ENCODE results near the gene RAB1A. TPM values are rescaled to one million over a fixed set of nuclear protein-coding genes. Genes with fewer than 3 reads are reported as not detected.

Gene RAB1A
- total RNA-seq, 2 experiments from 2014 or later = 60.8 to 61.3 TPM

DNA sequence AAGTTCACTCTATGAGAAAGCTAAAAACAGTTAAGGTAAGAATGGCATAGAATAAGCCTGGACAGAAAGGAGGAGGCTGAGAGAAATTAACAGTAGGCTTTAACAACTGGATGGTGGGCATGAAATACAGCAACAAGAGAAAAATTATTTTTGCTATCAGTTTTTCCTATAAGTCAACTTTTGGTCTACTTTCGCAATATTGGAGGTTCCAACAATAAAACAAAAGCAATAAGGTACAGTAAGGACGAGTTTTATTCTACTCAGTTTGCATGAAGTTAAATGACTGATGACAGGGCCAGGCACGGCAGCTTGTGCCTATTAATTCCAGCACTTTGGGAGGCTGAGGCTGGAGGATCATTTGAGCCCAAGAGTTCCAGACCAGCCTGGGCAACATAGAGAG, 17.3 kb downstream of the RAB1A start:
- Mint-ChIP-seq H3K4me3 (no peak overlapping the region), H3K4me1 (ENCODE audit: low read depth) (peaks cover 45% of the 10 kb centered on the region)
- CTCF ChIA-PET = interaction anchor here (0.5 kb wide), 1 partner anchor 492 kb away, joined by 5 read pairs; no protein-coding TSS in a partner anchor

DNA sequence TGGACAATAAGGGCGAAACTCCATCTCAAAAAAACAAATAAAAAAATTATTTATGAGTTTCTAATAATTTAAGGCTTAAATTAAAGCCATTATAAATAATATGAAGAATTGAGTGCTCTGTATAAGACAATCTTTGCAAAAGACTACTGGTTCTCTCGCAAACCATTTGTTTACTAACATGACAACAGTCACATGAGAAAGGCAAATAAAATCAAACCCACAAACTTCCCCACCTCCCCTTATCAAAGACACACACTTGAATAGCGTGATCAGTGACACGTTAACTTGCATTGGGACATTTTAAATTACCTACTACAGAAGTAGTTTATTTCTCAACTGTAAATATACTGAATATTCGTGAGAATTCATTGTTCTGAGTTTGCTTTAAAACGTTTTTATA, 21.1 kb downstream of the RAB1A start:
- no peak for DNase-seq
- Mint-ChIP-seq H3K27ac (no peak overlapping the region), H3K27me3 (ENCODE audit: low read depth) (no peaks in the 10 kb centered on the region), H3K4me3 (no peak overlapping the region), H3K36me3 (ENCODE audit: low read depth) (peaks cover 17% of the 10 kb centered on the region), H3K9me3 (no peaks in the 10 kb centered on the region), H3K4me1 (ENCODE audit: low read depth) (peaks cover 39% of the 10 kb centered on the region)
- intact Hi-C loops (cut with micrococcal nuclease) = no loop called here
- CTCF ChIA-PET = no interaction called here

More for the DNA sequence above, 17.3 kb downstream of the RAB1A start:
- no peak for DNase-seq
- intact Hi-C loops (cut with micrococcal nuclease) = loop anchor here (2.0 kb wide), 1 partner anchor 16 kb away; no protein-coding TSS in a partner anchor
- peaks cover 10% of the 10 kb centered on the region for H3K36me3 Mint-ChIP-seq (ENCODE audit: low read depth)
- no peaks in the 10 kb centered on the region for H3K9me3 Mint-ChIP-seq
- no peaks in the 10 kb centered on the region for H3K27me3 Mint-ChIP-seq (ENCODE audit: low read depth)
- no peak overlapping the region for H3K27ac Mint-ChIP-seq

DNA sequence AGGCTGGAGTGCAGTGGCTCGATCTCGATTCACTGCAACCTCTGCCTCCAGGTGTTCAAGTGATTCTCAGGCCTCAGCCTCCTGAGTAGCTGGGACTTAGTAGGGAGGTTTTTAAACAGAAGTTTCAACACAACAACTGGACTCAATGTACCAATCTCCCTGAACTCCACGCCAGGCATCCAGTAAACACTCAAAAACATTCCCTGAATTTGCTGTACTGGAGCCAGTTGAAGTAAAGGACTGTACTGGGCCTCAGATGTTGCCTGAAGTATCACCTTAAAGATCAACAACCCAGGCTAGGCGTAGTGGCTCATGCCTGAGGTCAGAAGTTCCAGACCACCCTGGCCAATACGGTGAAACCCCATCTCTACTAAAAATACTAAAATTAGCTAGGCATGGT, 22.4 kb downstream of the RAB1A start:
- CTCF ChIA-PET = interaction anchor here (0.7 kb wide), 1 partner anchor 616 kb away, joined by 4 read pairs; no protein-coding TSS in a partner anchor
- Mint-ChIP-seq H3K36me3 (ENCODE audit: low read depth) (peaks cover 17% of the 10 kb centered on the region), H3K9me3 (no peaks in the 10 kb centered on the region), H3K27ac (no peak overlapping the region), H3K4me3 (no peak overlapping the region), H3K4me1 (ENCODE audit: low read depth) (peaks cover 30% of the 10 kb centered on the region), H3K27me3 (ENCODE audit: low read depth) (no peaks in the 10 kb centered on the region)
- DNase-seq = no peak
- intact Hi-C loops (cut with micrococcal nuclease) = no loop called here

DNA sequence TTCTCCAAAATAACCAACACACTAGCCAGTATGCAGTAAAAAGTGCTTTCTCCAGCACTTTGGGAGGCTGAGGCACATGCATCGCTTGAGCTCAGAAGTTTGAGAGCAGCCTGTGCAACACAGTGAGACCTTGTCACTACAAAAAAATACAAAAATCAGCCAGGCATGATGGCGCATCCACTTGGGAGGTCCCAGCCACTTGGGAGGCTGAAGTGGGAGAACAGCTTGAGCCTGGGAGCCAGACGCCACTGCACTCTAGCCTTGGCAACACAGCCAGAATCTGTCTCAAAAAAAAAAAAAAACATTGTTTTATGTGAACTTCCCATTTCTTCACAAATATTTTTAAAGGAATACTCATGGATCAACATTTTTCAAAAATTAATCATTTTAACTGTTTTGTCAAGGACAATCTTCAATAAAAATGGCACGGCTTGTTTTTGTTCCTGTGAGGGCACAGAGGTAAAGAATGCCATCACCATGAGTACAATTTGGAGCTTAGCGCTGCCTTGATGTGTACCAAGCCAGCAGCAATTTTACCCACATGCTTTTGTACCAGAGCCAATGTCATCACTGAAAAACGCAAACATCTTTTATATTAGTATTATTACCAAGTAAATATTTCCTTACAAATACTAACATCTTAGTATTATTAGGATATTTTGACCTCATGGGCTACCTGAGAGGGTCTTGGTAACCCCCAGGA, 26.7 kb downstream of the RAB1A start:
- intact Hi-C loops (cut with micrococcal nuclease) = no loop called here
- CTCF ChIA-PET = no interaction called here
- no peaks in the 10 kb centered on the region for H3K27me3 Mint-ChIP-seq (ENCODE audit: low read depth)
- H3K4me3 Mint-ChIP-seq = no peak overlapping the region
- H3K4me1 Mint-ChIP-seq (ENCODE audit: low read depth) = peaks cover 24% of the 10 kb centered on the region
- peaks cover 18% of the 10 kb centered on the region for H3K36me3 Mint-ChIP-seq (ENCODE audit: low read depth)
- no peak overlapping the region for H3K27ac Mint-ChIP-seq
- no peaks in the 10 kb centered on the region for H3K9me3 Mint-ChIP-seq
- no peak for DNase-seq

DNA sequence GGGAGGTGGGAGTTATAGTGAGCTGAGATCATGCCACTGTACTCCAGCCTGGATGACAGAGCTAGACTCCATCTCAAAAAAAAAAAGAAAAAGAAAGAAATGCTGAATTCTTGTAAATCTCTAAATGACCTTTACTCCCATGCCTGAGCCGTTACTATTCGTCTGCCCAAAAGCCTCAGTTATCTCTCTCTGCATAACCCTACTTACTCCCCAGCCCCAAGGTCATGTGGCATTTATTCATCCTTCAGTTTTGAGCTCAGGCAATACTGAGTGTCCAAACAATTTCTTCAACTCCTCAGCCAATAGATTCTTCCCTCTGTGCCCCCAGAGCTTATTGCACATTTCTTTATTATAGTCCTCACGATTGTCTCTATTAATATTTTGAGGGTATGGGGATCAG, 28.8 kb downstream of the RAB1A start:
- Mint-ChIP-seq H3K27me3 (ENCODE audit: low read depth) (no peaks in the 10 kb centered on the region), H3K36me3 (ENCODE audit: low read depth) (peaks cover 23% of the 10 kb centered on the region), H3K4me3 (no peak overlapping the region), H3K4me1 (ENCODE audit: low read depth) (peaks cover 13% of the 10 kb centered on the region), H3K9me3 (no peaks in the 10 kb centered on the region), H3K27ac (no peak overlapping the region)
- no peak for DNase-seq
- intact Hi-C loops (cut with micrococcal nuclease) = no loop called here
- CTCF ChIA-PET = interaction anchor here (0.6 kb wide), 1 partner anchor 48 kb away, joined by 3 read pairs; no protein-coding TSS in a partner anchor

DNA sequence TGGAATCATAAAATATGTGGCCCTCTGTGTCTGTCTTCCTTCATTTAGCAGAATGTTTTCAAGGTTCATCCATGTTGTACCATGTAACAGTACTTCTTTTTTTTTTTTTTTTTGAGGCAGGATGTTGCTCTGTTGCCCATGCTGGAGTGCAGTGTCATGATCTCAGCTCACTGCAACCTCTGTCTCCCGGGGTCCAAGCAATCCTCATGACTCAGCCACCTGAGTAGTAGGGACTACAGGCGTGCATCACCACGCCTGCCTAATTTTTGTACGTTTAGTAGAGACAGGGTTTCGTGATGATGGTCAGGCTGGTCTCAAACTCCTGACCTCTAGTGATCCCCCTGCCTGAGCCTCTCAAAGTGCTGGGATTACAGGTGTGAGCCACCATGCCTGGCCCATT, 31.2 kb downstream of the RAB1A start:
- peaks cover 22% of the 10 kb centered on the region for H3K36me3 Mint-ChIP-seq (ENCODE audit: low read depth)
- H3K4me1 Mint-ChIP-seq (ENCODE audit: low read depth) = peaks cover 8% of the 10 kb centered on the region
- intact Hi-C loops (cut with micrococcal nuclease) = no loop called here
- CTCF ChIA-PET = interaction anchor here (0.7 to 1.7 kb wide), 2 partner anchors 70 to 454 kb away, joined by 3 read pairs; no protein-coding TSS in a partner anchor
- H3K9me3 Mint-ChIP-seq = no peaks in the 10 kb centered on the region
- no peak for DNase-seq
- no peak overlapping the region for H3K4me3 Mint-ChIP-seq
- H3K27me3 Mint-ChIP-seq (ENCODE audit: low read depth) = no peaks in the 10 kb centered on the region
- peak overlapping the region; percentile 41 for H3K27ac Mint-ChIP-seq

DNA sequence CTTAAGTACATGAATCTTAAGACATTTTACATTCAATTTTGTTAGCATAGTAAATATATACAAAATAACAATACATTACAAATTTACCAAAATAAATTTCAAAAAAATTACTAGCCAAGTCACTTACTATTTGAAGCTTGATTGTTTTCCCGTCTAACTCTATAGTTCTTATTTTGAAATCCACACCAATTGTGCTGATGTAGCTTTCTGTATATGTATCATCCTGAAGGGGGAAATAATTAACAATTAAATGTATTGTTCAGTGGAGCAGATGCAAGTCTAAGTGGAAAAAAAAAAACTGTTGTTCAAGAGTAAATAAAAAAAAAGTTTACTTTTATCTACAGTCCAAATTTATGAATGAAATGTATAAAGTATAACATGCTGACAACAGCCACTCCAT, 32.1 kb downstream of the RAB1A start:
- Mint-ChIP-seq H3K9me3 (no peaks in the 10 kb centered on the region), H3K27ac (no peak overlapping the region), H3K4me1 (ENCODE audit: low read depth) (peaks cover 13% of the 10 kb centered on the region), H3K27me3 (ENCODE audit: low read depth) (no peaks in the 10 kb centered on the region), H3K4me3 (no peak overlapping the region), H3K36me3 (ENCODE audit: low read depth) (peaks cover 27% of the 10 kb centered on the region)
- no peak for DNase-seq
- intact Hi-C loops (cut with micrococcal nuclease) = no loop called here
- CTCF ChIA-PET = interaction anchor here (0.6 kb wide), 1 partner anchor 9 kb away, joined by 3 read pairs; no protein-coding TSS in a partner anchor

DNA sequence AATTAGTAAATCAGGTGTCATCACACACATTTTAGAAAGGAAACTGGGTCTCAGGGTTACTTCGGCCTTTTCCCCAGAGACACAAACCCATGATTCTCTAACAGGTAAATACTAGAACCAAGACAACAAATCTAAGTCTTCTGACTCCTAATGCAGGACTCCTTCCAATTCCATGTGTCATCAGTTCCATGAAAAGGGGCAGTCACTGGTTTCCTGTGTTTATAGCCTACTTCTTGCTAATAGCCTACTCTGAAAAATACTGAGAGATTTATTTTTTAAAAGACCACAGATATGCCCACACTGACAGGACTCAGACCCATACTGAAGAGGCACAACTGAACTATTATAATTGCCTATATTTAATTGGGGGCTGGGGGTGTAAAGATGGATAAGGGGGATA, 33.0 kb downstream of the RAB1A start:
- Mint-ChIP-seq H3K4me3 (no peak overlapping the region), H3K36me3 (ENCODE audit: low read depth) (peaks cover 30% of the 10 kb centered on the region), H3K4me1 (ENCODE audit: low read depth) (peaks cover 14% of the 10 kb centered on the region), H3K9me3 (no peaks in the 10 kb centered on the region), H3K27me3 (ENCODE audit: low read depth) (no peaks in the 10 kb centered on the region), H3K27ac (no peak overlapping the region)
- CTCF ChIA-PET = interaction anchor here (0.6 kb wide), 1 partner anchor 8 kb away, joined by 3 read pairs; no protein-coding TSS in a partner anchor
- intact Hi-C loops (cut with micrococcal nuclease) = no loop called here
- DNase-seq = no peak

DNA sequence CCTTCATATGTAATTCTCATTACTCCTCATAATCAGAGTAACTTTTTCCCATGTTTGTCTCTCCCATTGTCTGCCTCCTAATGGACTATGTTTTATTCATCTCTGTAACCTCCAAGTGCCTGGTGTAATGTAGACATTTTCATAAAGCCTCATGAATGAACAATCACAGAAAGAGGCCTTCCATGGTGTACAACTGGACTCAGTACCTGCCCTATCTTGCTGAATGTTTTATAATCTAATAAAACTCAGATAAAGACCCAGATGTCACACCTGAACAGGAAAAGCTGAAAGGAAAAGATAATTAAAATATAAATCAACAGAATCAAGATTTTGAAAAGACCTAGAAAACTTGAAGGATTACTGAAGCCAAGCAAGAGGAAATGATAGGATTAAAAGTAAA, 36.7 kb downstream of the RAB1A start:
- no peak for DNase-seq
- intact Hi-C loops (cut with micrococcal nuclease) = no loop called here
- CTCF ChIA-PET = interaction anchor here (0.7 kb wide), 1 partner anchor 169 kb away, joined by 6 read pairs; no protein-coding TSS in a partner anchor
- H3K4me3 Mint-ChIP-seq = no peak overlapping the region
- no peaks in the 10 kb centered on the region for H3K27me3 Mint-ChIP-seq (ENCODE audit: low read depth)
- H3K4me1 Mint-ChIP-seq (ENCODE audit: low read depth) = peaks cover 7% of the 10 kb centered on the region
- H3K27ac Mint-ChIP-seq = peak overlapping the region; percentile 57
- H3K36me3 Mint-ChIP-seq (ENCODE audit: low read depth) = peaks cover 26% of the 10 kb centered on the region
- H3K9me3 Mint-ChIP-seq = no peaks in the 10 kb centered on the region

DNA sequence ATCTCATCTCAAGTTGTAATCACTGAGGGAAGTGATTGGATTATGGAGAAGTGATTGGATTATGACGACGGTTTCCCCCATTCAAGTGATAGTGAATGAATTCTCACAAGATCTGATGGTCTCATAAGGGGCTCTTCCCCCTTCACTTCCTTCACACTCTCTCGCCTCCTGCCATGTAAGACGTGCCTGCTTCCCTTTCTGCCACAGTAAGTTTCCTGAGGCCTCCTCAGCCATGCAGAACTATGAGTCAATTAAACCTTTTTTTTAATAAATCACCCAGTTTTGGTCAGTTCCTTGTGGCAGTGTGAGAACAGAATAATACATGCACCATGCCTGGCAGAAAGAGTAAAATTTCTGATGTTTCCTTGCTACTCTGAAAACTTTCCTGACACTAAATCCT, 37.1 kb downstream of the RAB1A start:
- H3K36me3 Mint-ChIP-seq (ENCODE audit: low read depth) = peaks cover 27% of the 10 kb centered on the region
- no peaks in the 10 kb centered on the region for H3K27me3 Mint-ChIP-seq (ENCODE audit: low read depth)
- CTCF ChIA-PET = interaction anchor here (0.6 to 1.1 kb wide), 3 partner anchors 10 to 1031 kb away, joined by 3 to 15 read pairs (median 4); no protein-coding TSS in a partner anchor
- peak overlapping the region; percentile 57 for H3K27ac Mint-ChIP-seq
- H3K4me3 Mint-ChIP-seq = no peak overlapping the region
- H3K4me1 Mint-ChIP-seq (ENCODE audit: low read depth) = peaks cover 7% of the 10 kb centered on the region
- H3K9me3 Mint-ChIP-seq = no peaks in the 10 kb centered on the region
- DNase-seq = no peak
- intact Hi-C loops (cut with micrococcal nuclease) = no loop called here

DNA sequence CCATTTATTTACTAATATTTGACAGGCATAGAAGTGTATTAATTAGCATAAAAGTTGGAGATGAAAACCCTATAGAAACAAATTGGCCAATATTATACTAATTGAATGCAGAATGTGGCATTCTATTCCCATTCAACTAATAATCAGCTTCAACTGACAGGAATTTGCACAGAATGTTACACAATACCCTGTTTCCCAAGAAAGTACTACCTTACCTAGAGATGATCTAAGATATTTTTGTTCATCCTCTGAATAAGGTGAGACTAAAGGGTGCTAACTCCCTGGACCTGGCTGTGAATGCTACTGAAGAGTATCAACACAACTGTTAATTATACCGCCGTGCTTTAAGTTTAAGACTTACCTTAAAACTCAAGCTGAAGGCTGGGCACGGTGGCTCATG, 44.8 kb downstream of the RAB1A start:
- intact Hi-C loops (cut with micrococcal nuclease) = no loop called here
- Mint-ChIP-seq H3K27ac (no peak overlapping the region), H3K36me3 (ENCODE audit: low read depth) (peaks cover 24% of the 10 kb centered on the region), H3K4me3 (no peak overlapping the region), H3K27me3 (ENCODE audit: low read depth) (no peaks in the 10 kb centered on the region), H3K9me3 (no peaks in the 10 kb centered on the region), H3K4me1 (ENCODE audit: low read depth) (peaks cover 8% of the 10 kb centered on the region)
- CTCF ChIA-PET = interaction anchor here (1.0 to 1.9 kb wide), 4 partner anchors 11 to 102 kb away, joined by 3 to 10 read pairs (median 4); no protein-coding TSS in a partner anchor
- DNase-seq = no peak

DNA sequence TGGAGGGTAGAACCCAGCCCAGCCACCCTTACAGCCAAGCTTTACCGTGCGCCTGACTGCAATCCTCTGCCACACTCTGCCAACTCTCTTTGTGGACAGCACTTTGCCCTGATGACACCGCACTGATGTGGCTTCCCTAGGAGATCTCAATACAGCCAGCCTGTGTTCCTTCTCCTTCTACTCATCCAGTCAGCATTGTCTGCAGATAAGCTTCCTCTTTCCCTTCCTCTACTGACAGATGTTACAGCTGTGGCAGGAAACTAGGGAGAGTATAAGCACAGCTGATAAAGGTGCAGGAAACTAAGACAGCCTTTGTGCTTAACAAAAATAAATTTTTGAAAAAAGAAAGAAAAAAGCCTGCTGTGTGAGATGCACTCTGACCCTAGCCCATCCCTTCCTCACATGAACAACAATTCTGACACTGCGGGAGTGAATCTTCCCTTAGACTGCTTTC, 48.6 kb downstream of the RAB1A start:
- CTCF ChIA-PET = interaction anchor here (0.7 kb wide), 1 partner anchor 89 kb away, joined by 3 read pairs; no protein-coding TSS in a partner anchor
- intact Hi-C loops (cut with micrococcal nuclease) = no loop called here
- no peak for DNase-seq
- Mint-ChIP-seq H3K36me3 (ENCODE audit: low read depth) (peaks cover 21% of the 10 kb centered on the region), H3K4me1 (ENCODE audit: low read depth) (peaks cover 6% of the 10 kb centered on the region), H3K4me3 (no peak overlapping the region), H3K27ac (peak overlapping the region; percentile 16), H3K9me3 (no peaks in the 10 kb centered on the region), H3K27me3 (ENCODE audit: low read depth) (no peaks in the 10 kb centered on the region)

DNA sequence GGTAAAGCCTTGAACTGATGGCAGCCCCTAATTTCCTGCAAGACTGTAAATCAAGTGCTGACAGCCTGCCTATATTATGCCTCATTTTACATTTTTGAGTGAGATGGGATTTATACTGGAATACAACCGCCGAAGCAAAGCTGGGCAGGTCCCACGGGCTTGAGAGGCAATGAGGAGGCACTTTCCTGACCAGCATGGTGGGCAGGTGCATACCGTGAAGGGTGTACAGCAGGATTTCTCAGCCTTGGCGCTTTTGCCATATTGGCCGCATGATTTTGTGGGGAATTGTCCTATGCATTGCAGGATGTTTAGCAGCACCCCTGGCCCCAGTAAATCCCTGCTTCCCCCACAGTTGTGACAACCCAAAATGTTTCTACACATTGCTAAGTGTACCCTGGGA, 50.9 kb downstream of the RAB1A start:
- Mint-ChIP-seq H3K9me3 (no peaks in the 10 kb centered on the region), H3K4me3 (no peak overlapping the region), H3K4me1 (ENCODE audit: low read depth) (peaks cover 6% of the 10 kb centered on the region), H3K27ac (no peak overlapping the region), H3K27me3 (ENCODE audit: low read depth) (no peaks in the 10 kb centered on the region), H3K36me3 (ENCODE audit: low read depth) (peaks cover 18% of the 10 kb centered on the region)
- DNase-seq = no peak
- CTCF ChIA-PET = interaction anchor here (2.7 to 2.8 kb wide), 2 partner anchors 14 to 90 kb away, joined by 7 to 8 read pairs; no protein-coding TSS in a partner anchor
- intact Hi-C loops (cut with micrococcal nuclease) = no loop called here

Measured in activated naive CD4-positive, alpha-beta T cell treated with anti-CD3 and anti-CD28 coated beads for 36 hours (primary cell).